SK-N-DZ (cell line): ENCODE measurements around the gene FBRS.

Experiments
- DNase-seq: peaks from one replicate; pipeline ENCODE4 v3.0.0-alpha.2; 2015; ENCODE audit warnings: low spot score

Gene FBRS

DNA sequence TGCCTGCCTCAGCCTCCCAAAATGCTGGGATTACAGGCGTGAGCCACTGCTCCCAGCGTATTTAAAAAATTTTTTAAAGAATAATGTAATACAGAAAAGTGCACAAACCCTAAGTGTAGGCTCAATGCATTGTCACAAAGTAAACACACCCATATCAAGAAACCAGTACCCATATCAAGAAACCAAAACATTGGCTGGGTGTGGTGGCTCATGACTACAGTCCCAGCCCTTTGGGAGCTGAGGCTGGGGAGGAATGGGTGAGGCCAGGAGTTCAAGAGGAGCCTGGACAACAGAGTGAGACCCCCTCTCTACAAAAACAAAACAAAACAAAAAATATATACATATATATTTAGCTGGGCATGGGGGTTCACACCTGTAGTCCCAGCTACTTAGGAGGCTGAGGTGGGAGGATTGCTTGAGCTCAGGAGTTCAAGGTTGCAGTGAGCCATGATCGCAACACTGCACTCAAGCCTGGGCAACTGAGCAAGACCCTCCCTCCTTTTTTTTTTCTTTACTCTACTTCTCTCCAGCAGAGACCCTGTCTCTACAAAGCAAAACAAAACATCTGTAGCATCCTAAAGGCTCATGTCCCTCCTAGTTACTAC lies 16.8 kb upstream of the FBRS start:
- no peak for DNase-seq

DNA sequence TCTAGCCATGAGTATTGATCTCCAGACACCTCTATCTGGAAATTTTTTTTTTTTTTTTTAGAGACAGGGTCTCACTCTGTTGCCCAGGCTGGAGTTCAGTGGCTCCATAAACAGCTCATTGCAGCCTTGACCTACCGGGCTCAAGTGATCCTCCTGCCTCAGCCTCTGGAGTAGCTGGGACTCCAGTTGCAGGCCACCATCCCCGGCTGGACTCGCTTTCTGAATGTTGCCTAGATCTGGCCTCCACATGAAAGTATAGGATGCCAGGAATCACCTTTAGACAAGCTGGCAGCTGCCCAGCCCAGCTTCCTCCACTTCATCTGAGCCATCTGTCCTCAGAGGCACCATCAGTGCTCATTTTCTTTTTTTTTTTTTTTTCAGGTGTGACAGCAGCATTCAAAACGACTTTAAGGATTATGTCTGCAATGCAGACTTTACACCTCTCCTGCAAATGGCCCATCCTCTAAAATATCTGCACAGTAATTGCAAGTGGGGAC lies 13.8 kb upstream of the FBRS start:
- DNase-seq = no peak

DNA sequence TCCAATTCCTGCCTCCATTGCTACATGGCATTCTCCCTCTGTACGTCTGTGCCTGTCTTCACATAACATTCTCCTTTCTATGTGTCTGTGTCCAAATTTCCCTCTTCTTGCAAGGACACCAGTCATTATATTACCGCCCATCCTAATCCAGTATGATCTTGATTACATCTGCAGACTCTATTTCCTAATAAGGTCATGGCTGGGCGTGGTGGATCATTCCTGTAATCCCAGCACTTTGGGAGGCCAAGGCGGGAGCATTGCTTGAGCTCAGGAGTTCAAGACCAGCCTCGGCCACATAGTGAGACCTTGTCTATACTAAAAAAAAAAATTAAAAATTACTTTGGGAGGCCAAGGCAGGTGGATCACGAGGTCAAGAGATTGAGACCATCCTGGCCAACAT lies 12.5 kb upstream of the FBRS start:
- DNase-seq = no peak

DNA sequence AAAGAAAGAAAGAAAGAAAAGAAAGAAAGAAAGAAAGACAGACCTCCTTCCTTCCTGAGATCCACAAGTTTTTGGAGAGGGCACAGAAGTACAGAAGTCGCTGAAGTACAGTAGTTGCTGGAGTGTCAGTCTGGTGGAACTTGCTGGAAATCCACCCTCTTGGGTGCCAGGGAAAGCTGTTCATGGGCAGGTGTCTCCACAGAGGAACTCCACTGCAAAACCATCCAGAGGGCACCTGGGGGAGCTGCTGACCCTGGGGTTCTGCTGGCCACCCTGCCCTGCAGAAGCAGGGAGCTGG lies 11.0 kb upstream of the FBRS start:
- DNase-seq = no peak

DNA sequence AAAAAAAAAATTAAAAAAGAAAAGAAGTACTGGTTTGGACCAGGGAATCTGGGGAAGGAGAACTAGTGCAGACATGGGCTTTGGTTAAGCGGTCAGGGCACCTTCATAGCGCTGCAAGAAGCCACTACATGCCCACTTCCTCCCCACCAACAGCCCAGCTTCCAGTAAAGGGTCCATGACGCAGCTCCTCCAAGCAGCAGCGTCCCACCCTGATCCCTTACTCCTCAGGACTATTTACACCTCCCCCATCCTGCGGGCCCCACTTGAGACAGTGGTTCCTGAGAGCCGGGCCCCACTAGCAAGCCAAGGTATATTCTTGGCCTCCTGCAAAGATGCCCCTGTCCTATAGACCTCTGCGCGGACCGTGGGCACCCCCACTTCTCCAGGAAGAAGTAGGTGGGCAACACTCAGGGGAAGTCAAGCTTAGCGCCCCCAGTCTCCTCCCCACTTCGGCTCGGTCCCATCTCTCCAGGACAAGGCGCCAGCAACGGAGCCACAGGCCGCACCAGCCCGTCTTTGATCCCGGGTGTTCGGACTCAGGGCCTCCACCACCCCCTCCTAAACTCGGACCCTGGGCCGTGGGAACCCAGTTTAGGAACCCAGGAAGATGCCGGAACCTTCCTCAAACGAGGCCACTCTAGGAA lies 8.4 kb upstream of the FBRS start:
- DNase-seq = no peak

DNA sequence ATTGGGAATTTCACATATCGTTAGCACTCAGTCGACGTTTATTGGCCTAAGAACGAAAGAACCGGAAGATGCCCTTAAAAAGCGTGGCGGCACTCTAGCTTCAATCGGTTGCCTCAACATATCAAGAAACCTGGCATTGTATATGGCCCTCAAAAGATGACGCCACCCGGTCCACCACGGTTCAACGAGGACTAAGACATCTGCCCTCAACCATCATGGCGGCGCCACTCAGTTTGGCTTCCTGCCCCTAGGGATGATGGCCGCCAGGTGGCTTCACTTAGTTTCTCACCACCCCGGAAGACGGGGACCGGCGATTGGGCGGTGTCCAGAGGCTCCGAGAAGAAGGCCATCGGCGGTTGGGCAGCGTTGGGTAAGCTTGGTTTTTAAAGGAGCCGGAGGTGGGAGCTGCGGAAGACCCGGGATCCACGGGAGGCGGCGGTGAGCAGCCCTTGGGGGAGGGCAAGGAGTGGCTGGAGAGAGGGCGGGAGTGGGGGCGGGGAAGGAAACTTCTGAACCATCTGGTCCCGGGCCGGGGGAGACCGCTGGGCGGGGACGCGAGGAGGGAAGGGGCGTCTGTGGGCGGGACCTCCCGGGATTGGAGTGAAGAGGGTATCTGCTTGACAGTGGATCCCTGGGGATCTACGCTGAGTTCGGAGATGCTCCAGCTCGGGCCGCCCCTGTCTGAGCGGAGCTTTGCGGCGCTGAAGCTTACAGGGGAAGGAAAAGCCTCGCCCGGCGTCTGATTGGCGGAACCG lies 7.7 kb upstream of the FBRS start, which contains the start of gene PRR14:
Gene PRR14 (plus strand): TSS at position 592 of the 755 bp plus-strand sequence. CDS start 686 bp downstream, outside the sequence.
- peak; percentile 100 for DNase-seq

DNA sequence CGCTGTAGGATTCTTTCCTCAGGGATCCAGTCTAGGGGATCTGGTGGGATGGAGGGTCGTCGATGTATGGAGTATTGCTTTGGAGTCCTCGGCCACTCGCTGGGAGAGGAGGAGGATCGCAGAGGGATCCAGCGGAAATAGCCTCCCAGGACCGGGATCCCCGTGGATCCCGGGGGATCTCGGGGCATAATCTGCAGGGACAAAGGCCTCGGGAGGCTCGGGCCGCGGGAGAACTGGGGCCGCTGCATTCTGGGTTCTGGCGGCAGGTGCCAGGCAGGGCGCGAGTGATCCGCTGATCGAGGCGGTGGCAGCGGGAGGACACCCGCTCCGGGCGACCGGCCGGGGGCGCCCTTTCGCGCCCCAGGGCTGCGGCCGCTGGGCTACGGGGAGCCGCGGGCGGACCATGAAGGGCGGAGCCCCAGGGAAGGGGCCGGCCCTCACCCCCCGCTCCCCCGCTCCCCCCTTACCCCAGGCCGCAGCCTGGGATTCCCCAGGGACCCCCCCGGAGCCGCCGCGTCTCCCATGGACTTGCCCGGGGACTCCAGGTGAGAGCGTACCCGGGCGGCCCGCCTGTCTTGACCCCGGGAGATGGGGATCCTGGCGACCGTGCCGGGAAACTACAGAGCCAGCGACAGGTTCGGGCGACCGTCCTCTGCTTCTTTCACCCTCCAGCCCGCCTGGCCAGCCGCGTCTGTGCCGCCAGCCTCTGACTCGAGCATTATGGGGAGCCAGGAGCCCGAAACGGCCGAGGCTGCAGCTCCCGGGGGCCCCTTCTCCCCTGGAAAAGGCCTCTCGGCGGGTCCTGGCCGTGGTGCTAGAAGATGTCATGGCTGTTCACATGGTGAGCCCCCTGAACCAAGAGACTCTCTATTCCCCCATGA lies 6.9 kb upstream of the FBRS start:
- peak; percentile 66 for DNase-seq

DNA sequence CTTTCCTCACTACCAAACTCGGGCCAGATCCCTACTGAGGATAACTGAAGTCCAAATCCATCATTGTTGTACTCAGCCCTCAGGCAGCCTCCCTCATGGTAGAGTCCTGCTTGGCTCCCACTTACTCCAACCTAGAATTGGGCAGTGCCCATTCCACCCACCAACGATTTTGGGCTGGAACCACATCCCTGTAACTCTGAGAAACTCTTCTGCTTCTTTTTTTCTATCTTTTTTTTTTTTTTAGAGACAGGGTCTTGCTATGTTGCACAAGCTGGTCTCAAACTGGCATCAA lies 6.3 kb upstream of the FBRS start:
- no peak for DNase-seq

DNA sequence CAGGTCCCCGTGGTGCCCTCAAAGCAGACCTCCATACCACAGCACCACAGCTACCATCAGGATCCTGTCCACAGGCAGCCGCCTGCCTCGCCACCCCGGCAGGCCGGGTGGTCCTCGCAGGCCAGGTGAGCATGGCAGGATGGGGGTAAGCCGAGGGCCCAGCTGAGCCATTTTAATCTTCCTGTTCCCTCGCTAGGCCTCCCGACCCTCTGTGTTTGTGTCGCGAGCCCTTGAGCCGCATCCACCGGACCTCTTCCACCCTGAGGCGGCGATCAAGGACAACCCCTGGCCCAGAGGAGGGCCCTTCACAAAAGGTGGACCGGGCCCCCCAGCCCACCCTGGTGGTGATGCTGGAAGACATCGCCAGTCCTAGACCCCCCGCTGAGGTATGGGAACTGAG lies 5.5 kb upstream of the FBRS start:
- no peak for DNase-seq

DNA sequence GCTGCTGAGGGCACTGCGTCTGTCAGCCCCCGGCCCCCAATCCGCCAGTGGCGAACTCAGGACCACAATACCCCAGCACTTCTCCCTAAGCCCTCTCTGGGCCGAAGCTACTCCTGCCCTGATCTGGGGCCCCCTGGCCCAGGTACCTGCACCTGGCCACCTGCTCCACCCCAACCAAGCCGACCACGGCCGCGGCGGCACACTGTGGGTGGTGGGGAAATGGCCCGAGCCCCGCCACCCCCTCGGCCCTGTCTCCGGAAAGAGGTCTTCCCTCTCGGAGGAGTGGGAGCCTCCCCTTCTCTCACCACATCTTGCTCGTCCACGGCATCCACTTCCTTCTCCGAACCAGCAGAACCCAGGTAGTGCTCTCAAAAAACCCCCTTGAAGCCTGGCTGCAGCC lies 3.4 kb upstream of the FBRS start:
- no peak for DNase-seq

DNA sequence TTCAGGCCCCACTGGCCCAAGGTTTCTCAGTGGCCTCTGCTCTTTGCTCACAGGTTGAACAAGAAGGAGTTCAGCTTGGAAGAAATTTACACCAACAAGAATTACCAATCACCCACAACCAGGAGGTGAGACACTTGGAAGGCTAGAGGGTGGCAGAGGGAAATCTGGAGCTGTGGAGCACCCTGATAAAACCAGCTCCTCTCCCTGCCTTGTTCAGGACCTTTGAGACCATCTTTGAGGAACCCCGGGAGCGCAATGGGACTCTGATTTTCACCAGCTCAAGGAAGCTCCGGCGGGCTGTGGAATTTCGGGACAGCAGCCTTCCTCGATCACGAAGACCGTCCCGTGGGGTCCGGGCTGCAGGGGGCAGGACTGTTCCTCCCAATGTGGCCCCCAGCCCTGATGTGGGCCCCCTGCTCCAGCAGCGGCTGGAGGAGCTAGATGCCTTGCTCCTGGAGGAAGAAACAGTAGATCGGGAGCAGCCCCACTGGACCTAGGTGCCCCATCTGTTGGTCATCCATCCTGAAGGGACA lies 2.4 kb upstream of the FBRS start:
- no peak for DNase-seq

DNA sequence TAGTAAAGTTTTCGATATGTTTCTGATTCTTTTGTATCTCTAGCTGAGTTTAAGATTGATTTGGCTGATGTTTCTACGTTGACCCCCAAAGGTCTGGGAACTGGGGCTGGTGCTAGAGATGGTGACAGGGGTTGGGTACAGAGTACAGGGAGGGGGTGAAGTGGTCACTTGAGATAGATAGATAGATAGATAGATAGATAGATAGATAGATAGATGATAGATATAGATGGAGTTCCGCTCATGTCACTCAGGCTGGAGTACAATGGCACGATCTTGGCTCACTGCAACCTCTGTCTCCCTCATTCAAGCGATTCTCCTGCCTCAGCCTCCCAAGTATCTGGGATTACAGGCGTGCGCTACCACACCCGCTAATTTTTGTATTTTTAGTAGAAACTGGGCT lies 1.8 kb upstream of the FBRS start:
- DNase-seq = no peak

DNA sequence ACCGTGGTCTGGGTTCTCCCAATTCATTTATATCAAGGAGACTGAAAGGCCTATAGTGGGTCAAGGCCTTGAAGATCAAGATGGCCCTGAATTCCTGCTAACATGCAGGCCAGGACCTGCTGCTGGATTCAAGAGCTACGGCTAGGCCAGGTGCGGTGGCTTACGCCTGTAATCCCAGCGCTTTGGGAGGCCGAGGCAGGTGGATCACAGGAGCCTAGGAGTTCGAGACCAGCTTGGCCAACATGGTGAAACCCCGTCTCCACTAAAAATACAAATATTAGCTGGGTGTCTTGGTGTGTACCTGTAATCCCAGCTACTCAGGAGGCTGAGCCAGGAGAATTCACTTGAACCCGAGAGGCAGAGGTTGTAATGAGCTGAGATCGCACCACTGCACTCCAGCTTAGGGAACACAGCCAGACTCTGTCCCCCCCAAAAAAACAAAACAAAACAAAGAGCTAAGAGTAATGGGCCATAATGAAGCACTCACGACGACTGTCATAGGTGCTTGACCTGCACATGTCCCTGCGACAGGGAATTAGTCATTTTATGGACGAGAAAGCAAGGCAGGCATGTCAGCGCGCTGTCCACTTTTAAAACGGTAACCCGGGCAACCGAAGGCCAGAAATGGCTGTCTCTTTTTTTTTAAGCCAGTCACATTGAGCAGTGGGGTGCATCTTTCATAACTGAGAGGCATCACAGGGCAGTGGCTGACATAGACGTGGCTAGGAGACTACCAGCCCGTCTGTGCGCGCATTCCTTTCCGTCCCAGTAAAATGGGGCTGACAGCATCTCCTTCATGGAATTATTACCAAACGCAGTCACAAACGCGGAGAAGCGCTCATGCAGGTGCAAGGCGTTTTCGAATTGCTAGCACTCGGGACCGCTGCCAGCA lies 1.0 kb upstream of the FBRS start:
- DNase-seq = no peak

DNA sequence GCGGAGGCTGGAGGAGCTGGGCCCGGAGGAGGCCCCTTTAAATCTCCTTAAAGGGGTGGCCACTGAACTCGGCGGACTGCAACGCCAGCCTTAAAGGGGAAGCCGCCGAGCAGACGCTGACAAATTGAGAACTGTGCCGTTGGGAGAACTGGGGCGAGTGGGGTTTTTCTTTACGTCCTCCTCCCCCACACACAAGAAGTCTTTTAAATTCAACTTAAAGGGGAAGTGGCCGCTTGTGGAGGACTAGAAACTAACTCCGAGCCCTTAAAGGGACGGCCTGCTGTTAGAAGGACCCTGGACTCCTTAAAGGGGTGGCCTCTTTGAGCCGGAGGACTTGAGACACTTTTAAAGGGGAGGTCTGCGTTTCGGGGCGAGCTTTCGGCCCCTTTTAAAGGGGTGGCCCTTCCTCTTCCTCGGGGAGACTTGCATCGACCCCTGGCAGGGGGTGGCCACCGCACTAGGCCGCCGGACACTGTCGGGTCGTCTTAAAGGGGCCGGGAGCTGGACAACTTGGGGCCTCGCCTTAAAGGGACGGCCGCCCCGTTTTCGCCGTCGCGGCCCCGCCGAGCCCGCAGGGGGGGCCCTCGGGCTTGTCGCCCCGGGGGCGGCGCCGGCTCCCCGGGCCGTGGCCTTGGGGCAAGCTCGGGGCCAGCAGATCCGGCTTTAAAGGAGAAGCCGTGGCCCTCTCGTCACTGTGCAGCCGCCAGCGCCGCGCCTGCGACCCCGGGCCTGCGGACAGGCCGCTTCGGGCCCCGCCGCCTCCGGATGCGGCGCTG lies 688 bp downstream of the FBRS start:
- peak; percentile 98 for DNase-seq

DNA sequence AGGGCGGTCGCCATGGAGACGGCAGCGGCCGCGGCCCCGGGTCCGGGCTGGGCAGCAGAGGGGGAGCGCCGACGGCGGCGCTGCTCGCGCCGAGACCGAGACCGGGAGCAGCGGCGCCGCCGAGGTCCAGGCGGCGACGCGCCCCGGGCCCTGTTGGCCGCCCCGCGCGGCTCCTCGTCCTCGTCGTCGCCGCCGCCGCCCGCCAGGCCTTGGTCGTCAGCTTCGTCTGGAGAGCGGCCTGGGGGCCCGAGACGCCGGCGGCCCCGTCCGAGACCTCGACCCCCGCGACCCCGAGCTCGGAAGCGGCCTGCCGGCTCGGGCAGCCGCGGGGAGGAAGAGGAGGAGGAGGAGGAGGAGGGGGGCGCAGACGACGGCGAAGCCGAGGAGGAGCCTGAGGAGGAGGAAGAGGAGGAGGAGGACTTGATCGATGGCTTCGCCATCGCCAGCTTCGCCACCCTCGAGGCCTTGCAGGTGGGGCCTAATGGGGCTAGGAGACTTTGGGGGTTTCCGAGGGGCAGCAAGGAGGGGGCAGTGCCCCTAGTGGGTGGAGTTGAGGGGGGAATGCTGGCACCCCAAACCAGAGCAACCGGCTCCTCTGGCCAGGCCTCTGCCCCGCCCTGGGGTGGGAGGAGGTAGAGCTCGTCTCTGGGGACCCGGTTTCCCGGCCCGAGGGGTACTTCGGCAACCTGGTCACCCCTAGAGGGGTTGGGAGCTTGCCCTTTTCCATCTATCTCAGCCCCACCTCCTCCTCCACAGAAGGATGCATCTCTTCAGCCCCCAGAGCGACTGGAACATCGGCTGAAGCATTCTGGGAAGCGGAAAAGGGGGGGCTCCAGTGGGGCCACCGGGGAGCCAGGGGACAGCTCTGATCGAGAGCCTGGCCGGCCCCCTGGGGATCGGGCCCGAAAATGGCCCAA lies 1.5 kb downstream of the FBRS start:
- no peak for DNase-seq

DNA sequence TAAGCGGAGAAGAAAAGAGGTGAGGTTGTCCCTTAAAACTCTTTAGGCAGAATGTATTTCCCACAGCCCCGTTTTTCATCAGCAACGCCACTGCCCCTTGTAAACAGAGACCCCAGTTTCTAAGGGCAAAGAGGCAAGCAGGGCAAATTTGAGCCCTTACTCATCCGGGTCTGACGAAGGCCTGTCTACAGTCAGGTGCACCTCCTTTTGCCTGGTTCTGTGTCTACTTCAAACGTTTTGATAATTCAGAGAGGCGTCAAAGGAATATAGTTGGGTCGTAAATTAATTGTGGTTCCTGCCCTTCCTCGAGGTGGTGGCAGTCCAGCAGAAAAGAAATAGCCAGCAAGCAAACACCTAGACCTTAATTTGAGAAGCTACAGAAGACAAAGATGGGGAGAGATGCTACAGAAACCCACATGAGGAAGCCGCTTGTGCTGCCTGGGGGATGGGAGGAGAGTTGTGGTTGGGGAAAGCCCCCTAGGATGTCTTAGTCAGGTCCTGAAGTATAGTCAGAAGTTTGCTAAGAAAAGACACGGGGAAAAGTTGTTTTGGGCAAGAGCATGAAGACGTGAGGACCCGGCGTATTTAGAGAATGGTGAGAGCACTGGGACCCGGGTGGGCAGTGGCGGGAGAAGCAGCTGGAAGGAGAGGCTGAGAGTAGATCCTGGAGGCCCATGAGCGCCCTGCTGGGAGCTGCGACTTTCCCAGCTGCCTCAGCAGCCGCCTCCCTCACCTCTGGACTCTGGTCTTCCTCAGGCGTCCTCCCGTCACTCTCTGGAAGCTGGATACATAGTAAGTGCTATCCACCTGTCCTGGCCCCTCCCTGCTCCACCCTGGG lies 2.4 kb downstream of the FBRS start:
- no peak for DNase-seq

DNA sequence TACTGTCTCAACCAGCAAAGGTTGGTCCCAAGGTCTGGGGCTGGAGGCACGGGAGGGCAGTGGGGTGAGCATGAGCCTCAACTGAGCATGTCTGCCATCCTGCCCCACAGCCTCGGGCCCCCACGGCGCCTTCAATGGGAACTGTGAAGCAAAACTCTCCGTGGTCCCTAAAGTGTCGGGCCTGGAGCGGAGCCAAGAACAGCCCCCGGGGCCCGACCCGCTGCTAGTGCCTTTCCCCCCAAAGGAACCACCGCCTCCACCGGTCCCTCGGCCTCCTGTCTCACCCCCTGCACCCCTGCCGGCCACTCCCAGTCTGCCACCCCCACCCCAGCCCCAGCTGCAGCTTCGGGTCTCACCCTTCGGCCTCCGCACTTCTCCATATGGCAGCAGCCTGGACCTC lies 4.2 kb downstream of the FBRS start:
- no peak for DNase-seq

DNA sequence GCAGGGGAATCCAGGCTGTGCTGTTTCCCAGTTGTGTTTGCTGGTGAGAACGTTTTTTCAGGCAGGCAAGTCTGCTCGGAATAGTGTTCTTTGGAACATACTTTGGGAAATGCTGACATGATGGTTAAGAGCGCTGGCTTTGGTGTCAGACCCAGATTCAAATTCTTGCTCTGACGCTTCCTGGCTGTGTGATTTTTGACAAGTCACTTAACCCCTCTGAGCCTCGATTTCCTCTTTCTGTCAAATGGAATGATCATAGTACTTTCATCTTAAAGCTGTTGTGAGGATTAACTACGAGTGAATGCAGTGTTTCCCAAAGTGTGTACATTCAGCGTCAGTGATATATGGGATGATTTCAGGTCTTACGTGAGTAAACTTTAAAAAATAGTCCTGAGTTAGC lies 4.8 kb downstream of the FBRS start:
- DNase-seq = no peak
